ENCODE measurements around the gene GOLGA1. TPM values are rescaled to one million over a fixed set of nuclear protein-coding genes. Genes with fewer than 3 reads are reported as not detected.

Gene GOLGA1
- total RNA-seq, 2 experiments from 2014 or later = 19.0 to 19.2 TPM

- no peaks in the 10 kb centered on the region for H3K9me3 ChIP-seq (ENCODE audit: low read length)
- H3K9me2 ChIP-seq (ENCODE audit: insufficient read depth, low read length) = no peaks in the 10 kb centered on the region
- no peaks in the 10 kb centered on the region for H3K36me3 ChIP-seq (ENCODE audit: insufficient read depth, low read length)
- CTCF ChIA-PET (ENCODE audit: unreplicated experiment) = no interaction called here
- POLR2A ChIA-PET = interaction anchor here (0.8 kb wide), 1 partner anchor 62 kb away, joined by 4 read pairs; no protein-coding TSS in a partner anchor
- H3K4me2 ChIP-seq (ENCODE audit: low read length) = no peak overlapping the region
- no TSS peak for BruUV-seq (replicated peaks)
- H3K27ac ChIP-seq (ENCODE audit: low read depth, low read length, poor library complexity, severe bottlenecking) = no peak overlapping the region
- DNase-seq (ENCODE audit: low spot score) = no peak
- TF ChIP-seq, protein P1, sequence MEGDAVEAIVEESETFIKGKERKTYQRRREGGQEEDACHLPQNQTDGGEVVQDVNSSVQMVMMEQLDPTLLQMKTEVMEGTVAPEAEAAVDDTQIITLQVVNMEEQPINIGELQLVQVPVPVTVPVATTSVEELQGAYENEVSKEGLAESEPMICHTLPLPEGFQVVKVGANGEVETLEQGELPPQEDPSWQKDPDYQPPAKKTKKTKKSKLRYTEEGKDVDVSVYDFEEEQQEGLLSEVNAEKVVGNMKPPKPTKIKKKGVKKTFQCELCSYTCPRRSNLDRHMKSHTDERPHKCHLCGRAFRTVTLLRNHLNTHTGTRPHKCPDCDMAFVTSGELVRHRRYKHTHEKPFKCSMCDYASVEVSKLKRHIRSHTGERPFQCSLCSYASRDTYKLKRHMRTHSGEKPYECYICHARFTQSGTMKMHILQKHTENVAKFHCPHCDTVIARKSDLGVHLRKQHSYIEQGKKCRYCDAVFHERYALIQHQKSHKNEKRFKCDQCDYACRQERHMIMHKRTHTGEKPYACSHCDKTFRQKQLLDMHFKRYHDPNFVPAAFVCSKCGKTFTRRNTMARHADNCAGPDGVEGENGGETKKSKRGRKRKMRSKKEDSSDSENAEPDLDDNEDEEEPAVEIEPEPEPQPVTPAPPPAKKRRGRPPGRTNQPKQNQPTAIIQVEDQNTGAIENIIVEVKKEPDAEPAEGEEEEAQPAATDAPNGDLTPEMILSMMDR (conservative IDR thresholded peaks at IDR 0.05; ENCODE audit: low read length) = no peak
- TF ChIP-seq EZH2phosphoT487 (IDR thresholded peaks at IDR 0.05; ENCODE audit: borderline replicate concordance, low read depth, low read length) = no peak
- no peak overlapping the region for H3K4me3 ChIP-seq (ENCODE audit: low read depth, low read length, poor library complexity, severe bottlenecking)
- H2AFZ ChIP-seq (ENCODE audit: low read length) = no peak overlapping the region
- intact Hi-C loops (cut with micrococcal nuclease; ENCODE audit: unreplicated experiment) = no loop called here
- H3K4me1 ChIP-seq (ENCODE audit: insufficient read depth, low read length, poor library complexity, severe bottlenecking) = no peaks in the 10 kb centered on the region
- no peaks in the 10 kb centered on the region for H4K20me1 ChIP-seq (ENCODE audit: insufficient read depth, low read length)
- H3K79me2 ChIP-seq (ENCODE audit: insufficient read depth, low read depth, low read length) = no peaks in the 10 kb centered on the region
Measured at GRCh38 chr9:124830593-124830992, 110.3 kb downstream of the GOLGA1 start.

DNA sequence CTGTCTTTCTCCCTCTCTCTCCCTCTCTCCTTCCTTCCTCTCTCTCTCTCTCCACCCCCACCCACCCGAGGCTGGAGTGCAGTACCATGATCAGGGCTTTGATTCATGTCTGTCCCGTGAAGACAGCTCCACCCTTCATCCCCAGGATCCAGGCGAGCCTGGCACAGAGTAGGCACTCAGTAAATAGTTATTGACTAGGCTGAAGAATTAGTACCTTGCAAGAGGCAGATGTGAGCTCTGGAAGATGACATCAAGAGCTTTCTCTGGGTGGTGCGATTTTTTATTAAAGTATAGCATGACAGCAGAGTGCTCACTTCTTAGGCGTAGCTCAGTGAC, 111.6 kb downstream of the GOLGA1 start:
- TF ChIP-seq, protein P1 (conservative IDR thresholded peaks at IDR 0.05; ENCODE audit: low read length) = no peak
- no peak for TF ChIP-seq EZH2phosphoT487 (IDR thresholded peaks at IDR 0.05; ENCODE audit: borderline replicate concordance, low read depth, low read length)
- Histone ChIP-seq H3K4me1 (ENCODE audit: insufficient read depth, low read length, poor library complexity, severe bottlenecking) (peaks cover 12% of the 10 kb centered on the region), H3K9me2 (ENCODE audit: insufficient read depth, low read length) (no peaks in the 10 kb centered on the region), H3K79me2 (ENCODE audit: insufficient read depth, low read depth, low read length) (no peaks in the 10 kb centered on the region), H3K36me3 (ENCODE audit: insufficient read depth, low read length) (no peaks in the 10 kb centered on the region), H3K9me3 (ENCODE audit: low read length) (no peaks in the 10 kb centered on the region), H2AFZ (ENCODE audit: low read length) (no peak overlapping the region), H3K4me2 (ENCODE audit: low read length) (no peak overlapping the region), H3K4me3 (ENCODE audit: low read depth, low read length, poor library complexity, severe bottlenecking) (no peak overlapping the region), H4K20me1 (ENCODE audit: insufficient read depth, low read length) (no peaks in the 10 kb centered on the region), H3K27ac (ENCODE audit: low read depth, low read length, poor library complexity, severe bottlenecking) (no peak overlapping the region)
- no peak for DNase-seq (ENCODE audit: low spot score)
- ChIA-PET CTCF (ENCODE audit: unreplicated experiment) (no interaction called here), POLR2A (interaction anchor here (0.6 to 1.1 kb wide), 2 partner anchors 15 to 305 kb away, joined by 3 read pairs; no protein-coding TSS in a partner anchor)
- BruUV-seq (replicated peaks) = no TSS peak
- intact Hi-C loops (cut with micrococcal nuclease; ENCODE audit: unreplicated experiment) = no loop called here

DNA sequence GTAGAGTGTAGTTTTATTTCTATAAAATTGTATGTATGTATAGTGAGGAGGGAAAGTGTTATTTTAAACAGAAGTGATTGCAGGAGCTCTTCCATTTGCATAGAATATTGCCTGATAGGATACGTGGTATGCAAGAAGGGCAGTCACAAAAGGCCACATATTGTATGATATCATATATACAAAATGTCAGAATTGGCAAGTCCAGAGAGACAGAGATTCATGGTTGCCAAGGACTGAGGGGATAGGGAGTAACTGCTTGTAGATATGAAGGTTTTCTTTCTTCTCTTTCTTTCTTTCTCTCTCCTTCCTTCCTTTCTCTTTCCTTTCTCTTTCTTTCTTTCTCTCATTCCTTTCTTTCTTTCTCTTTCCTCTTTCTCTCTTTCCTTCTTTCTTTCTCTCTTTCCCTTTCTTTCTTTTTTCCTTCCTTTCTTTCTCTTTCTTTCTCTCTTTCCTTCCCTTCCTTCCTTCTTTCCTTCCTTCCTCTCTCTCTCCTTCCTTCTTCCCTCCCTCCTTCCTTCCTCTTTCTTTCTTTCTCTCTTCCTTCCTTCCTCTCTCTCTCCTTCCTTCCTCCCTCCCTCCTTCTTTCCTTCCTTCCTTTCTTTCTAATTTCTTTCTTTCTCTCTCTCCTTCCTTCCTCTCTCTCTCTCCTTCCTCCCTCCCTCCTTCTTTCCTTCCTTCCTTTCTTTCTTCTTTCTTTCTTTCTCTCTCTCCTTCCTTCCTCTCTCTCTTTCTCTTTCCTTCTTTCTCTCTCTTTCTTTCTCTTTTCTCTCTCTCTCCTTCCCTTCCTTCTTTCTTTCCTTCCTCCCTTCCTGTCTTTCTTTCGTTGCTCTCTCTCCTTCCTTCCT, 112.2 kb downstream of the GOLGA1 start:
- Histone ChIP-seq H3K9me3 (ENCODE audit: low read length) (no peaks in the 10 kb centered on the region), H3K9me2 (ENCODE audit: insufficient read depth, low read length) (no peaks in the 10 kb centered on the region), H2AFZ (ENCODE audit: low read length) (no peak overlapping the region), H3K79me2 (ENCODE audit: insufficient read depth, low read depth, low read length) (no peaks in the 10 kb centered on the region), H3K36me3 (ENCODE audit: insufficient read depth, low read length) (no peaks in the 10 kb centered on the region), H3K27ac (ENCODE audit: low read depth, low read length, poor library complexity, severe bottlenecking) (no peak overlapping the region), H4K20me1 (ENCODE audit: insufficient read depth, low read length) (no peaks in the 10 kb centered on the region), H3K4me3 (ENCODE audit: low read depth, low read length, poor library complexity, severe bottlenecking) (no peak overlapping the region), H3K4me2 (ENCODE audit: low read length) (no peak overlapping the region), H3K4me1 (ENCODE audit: insufficient read depth, low read length, poor library complexity, severe bottlenecking) (peaks cover 17% of the 10 kb centered on the region)
- ChIA-PET CTCF (ENCODE audit: unreplicated experiment) (no interaction called here), POLR2A (interaction anchor here (1.0 kb wide), 1 partner anchor 11 kb away, joined by 4 read pairs; no protein-coding TSS in a partner anchor)
- BruUV-seq (replicated peaks) = no TSS peak
- intact Hi-C loops (cut with micrococcal nuclease; ENCODE audit: unreplicated experiment) = no loop called here
- DNase-seq (ENCODE audit: low spot score) = no peak
- TF ChIP-seq EZH2phosphoT487 (IDR thresholded peaks at IDR 0.05; ENCODE audit: borderline replicate concordance, low read depth, low read length) = no peak
- TF ChIP-seq, protein P1 (conservative IDR thresholded peaks at IDR 0.05; ENCODE audit: low read length) = no peak
